CD8-positive, alpha-beta memory T cell (primary cell): ENCODE measurements around the gene CEP72. TPM values are rescaled to one million over a fixed set of nuclear protein-coding genes. Genes with fewer than 3 reads are reported as not detected.

ENCODE experiments used
- CTCF ChIA-PET: fragments of 350-600 bp; sonication (Branson Sonifier 250); formaldehyde crosslinking; loops from one replicate; lab custom pipeline; 2021; ENCODE audit warnings: antibody characterized with exemption; lab: Charles Lee
- POLR2A ChIA-PET: fragments of 350-600 bp; sonication (Branson Sonifier 250); formaldehyde crosslinking; loops from one replicate; lab custom pipeline; 2021; ENCODE audit warnings: antibody characterized with exemption; lab: Charles Lee
- DNase-seq, 5 donors: peaks; one replicate each; pipeline versions ENCODE4 v3.0.0 to v3.0.0-alpha.2; 2020 to 2022; ENCODE audit warnings: mixed read lengths in 1 of 5
- H3K27ac ChIP-seq: one replicate; pipeline ENCODE4 v1.7.0; 2013; ENCODE audit warnings: low read depth, mild to moderate bottlenecking, low read length, moderate library complexity
- H3K27me3 ChIP-seq: 2 replicates; pipeline ENCODE4 v1.7.0; 2013; ENCODE audit warnings: low read length, mild to moderate bottlenecking; ENCODE audit not compliant: insufficient read depth, poor library complexity, severe bottlenecking
- H3K36me3 ChIP-seq: 2 replicates; pipeline ENCODE4 v1.7.0; 2013; ENCODE audit warnings: mild to moderate bottlenecking, low read length, moderate library complexity; ENCODE audit not compliant: insufficient read depth
- H3K4me1 ChIP-seq: 2 replicates; pipeline ENCODE4 v1.7.0; 2013; ENCODE audit warnings: mild to moderate bottlenecking, low read length, moderate library complexity; ENCODE audit not compliant: insufficient read depth
- H3K4me3 ChIP-seq: 2 replicates; pipeline ENCODE4 v1.7.0; 2013; ENCODE audit warnings: mild to moderate bottlenecking, low read length
- H3K9me3 ChIP-seq: 2 replicates; pipeline ENCODE4 v1.7.0; 2013; ENCODE audit warnings: mild to moderate bottlenecking, low read length
- H3K27ac Mint-ChIP-seq, 8 donors: one replicate each; pipeline ENCODE4 v1.8.0; 2020 to 2021; ENCODE audit warnings: mixed read lengths in 8 of 8, mild to moderate bottlenecking in 6 of 8, inconsistent platforms in 3 of 8, moderate library complexity in 3 of 8
- H3K27me3 Mint-ChIP-seq, 2 donors: one replicate each; pipeline ENCODE4 v1.8.0; 2020 to 2021; ENCODE audit warnings: mixed read lengths in 2 of 2, mild to moderate bottlenecking in 1 of 2, moderate library complexity in 1 of 2
- H3K36me3 Mint-ChIP-seq, 3 donors: one replicate each; pipeline ENCODE4 v1.8.0; 2020 to 2021; ENCODE audit warnings: mixed read lengths in 3 of 3, inconsistent platforms in 1 of 3, mild to moderate bottlenecking in 1 of 3
- H3K4me1 Mint-ChIP-seq, 3 donors: one replicate each; pipeline ENCODE4 v1.8.0; 2020 to 2021; ENCODE audit warnings: mixed read lengths in 3 of 3, inconsistent platforms in 1 of 3, mild to moderate bottlenecking in 1 of 3
- H3K4me3 Mint-ChIP-seq, 7 donors: one replicate each; pipeline ENCODE4 v1.8.0; 2020 to 2021; ENCODE audit warnings: mixed read lengths in 7 of 7, mild to moderate bottlenecking in 6 of 7, moderate library complexity in 4 of 7, inconsistent platforms in 2 of 7
- H3K9me3 Mint-ChIP-seq, 5 donors: one replicate each; pipeline ENCODE4 v1.8.0; 2020 to 2022; ENCODE audit warnings: mixed read lengths in 5 of 5, mild to moderate bottlenecking in 3 of 5, moderate library complexity in 2 of 5, inconsistent platforms in 1 of 5
- polyA plus RNA-seq: library from polyadenylated mRNA; unstranded; fragments of 300-500 nt; fragmentation: Illumina TruSeq; gene quantifications from one replicate; pipeline ENCODE4 v1.2.3, GENCODE V29; 2021
- total RNA-seq, 2 experiments: library from RNA; stranded (reverse); gene quantifications; one replicate each; pipeline ENCODE4 v1.2.3, GENCODE V29; 2021

CEP72 gene
- total and polyA plus RNA-seq, 3 experiments from 2014 or later: 4.2 to 21.0 (median 20.0) TPM

DNA sequence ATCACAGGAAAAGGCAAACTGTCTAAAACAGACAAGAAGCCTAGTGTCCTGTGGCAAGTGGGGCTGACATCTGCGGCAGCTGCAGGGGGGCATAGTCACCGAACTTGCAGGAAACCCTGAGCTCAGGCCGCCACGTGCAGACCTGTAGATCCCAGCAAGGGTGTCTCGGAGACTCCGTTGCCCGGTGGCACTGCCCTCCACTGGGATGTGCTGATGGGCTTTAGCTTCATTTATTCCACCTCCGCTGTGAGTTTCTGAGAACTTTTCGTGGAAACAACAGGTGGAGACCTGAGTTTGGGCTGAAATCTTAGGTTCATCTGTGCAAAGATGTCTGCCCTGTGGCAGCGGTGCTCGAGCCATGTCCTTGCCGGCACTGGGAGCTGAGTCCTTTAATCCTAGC, 22.1 kb downstream of the CEP72 start:
- no peak overlapping the region for H3K27ac ChIP-seq
- CTCF ChIA-PET: no interaction called here
- no peaks in the 10 kb centered on the region for H3K27me3 ChIP-seq
- Mint-ChIP-seq H3K4me1 (no peaks in the 10 kb centered on the region), H3K27ac (peak overlapping the region in 2 of 8 donors; percentile 19 to 32), H3K36me3 (peaks cover 16 to 53% (median 21%) of the 10 kb centered on the region in 3 donors), H3K27me3 (no peaks in the 10 kb centered on the region), H3K4me3 (no peak overlapping the region), H3K9me3 (no peaks in the 10 kb centered on the region)
- POLR2A ChIA-PET: no interaction called here
- no peaks in the 10 kb centered on the region for H3K4me1 ChIP-seq
- H3K4me3 ChIP-seq: no peak overlapping the region
- H3K36me3 ChIP-seq: peaks cover 14% of the 10 kb centered on the region
- H3K9me3 ChIP-seq: no peaks in the 10 kb centered on the region
- peak in 1 of 5 donors; percentile 25 for DNase-seq

DNA sequence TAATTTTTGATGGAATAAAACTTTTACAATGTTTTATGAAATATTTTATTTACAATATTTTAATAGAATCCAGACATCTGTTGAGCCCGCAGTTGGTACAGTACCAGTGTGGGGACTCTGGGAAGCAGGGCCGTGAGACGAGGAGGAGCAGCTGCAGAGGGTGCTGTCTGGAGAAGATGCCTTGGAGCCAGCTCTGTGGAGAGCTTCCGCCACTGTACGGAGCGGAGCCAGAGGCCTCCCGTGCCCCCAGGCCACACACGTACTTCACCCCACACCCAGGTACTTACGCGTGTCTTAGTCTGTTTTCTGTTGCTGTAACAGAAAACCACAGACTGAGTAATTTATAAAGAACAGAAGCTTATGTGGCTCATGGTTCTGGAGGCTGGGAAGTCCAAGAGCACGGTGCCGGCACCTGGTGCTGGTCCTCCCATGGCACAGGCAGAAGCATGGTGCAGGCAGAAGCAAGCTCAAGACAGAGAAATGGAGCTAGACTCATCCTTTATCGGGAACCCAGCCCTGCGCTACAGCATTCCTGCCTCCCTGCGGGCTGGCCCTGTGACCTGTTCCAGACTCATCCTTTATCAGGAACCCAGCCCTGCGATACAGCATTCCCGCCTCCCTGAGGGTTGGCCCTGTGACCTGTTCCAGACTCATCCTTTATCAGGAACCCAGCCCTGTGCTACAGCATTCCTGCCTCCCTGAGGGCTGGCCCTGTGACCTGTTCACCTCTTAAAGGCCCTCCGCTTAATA, 23.3 kb downstream of the CEP72 start:
- peaks cover 16 to 66% (median 21%) of the 10 kb centered on the region in 3 donors for H3K36me3 Mint-ChIP-seq
- peaks cover 21% of the 10 kb centered on the region for H3K36me3 ChIP-seq

GRCh38 chr5:636951-637350, 24.8 kb downstream of the CEP72 start:
- Histone ChIP-seq H3K4me3 (no peak overlapping the region), H3K36me3 (peaks cover 21% of the 10 kb centered on the region), H3K4me1 (no peaks in the 10 kb centered on the region), H3K27me3 (no peaks in the 10 kb centered on the region), H3K9me3 (no peaks in the 10 kb centered on the region), H3K27ac (no peak overlapping the region)
- CTCF ChIA-PET: no interaction called here
- H3K27me3 Mint-ChIP-seq: no peaks in the 10 kb centered on the region
- H3K4me3 Mint-ChIP-seq: no peak overlapping the region
- no peaks in the 10 kb centered on the region for H3K9me3 Mint-ChIP-seq
- H3K27ac Mint-ChIP-seq: peak overlapping the region in 1 of 8 donors; percentile 54
- no peaks in the 10 kb centered on the region for H3K4me1 Mint-ChIP-seq
- peak in 1 of 5 donors; percentile 25 for DNase-seq
- POLR2A ChIA-PET: no interaction called here
- peaks cover 16 to 78% (median 21%) of the 10 kb centered on the region in 3 donors for H3K36me3 Mint-ChIP-seq

More for the DNA sequence above, 23.3 kb downstream of the CEP72 start:
- H3K4me3 Mint-ChIP-seq: no peak overlapping the region
- H3K27me3 ChIP-seq: no peaks in the 10 kb centered on the region
- no peaks in the 10 kb centered on the region for H3K4me1 ChIP-seq
- H3K9me3 ChIP-seq: no peaks in the 10 kb centered on the region
- no peak overlapping the region for H3K4me3 ChIP-seq
- H3K4me1 Mint-ChIP-seq: no peaks in the 10 kb centered on the region
- H3K27me3 Mint-ChIP-seq: no peaks in the 10 kb centered on the region
- H3K27ac Mint-ChIP-seq: no peak overlapping the region
- CTCF ChIA-PET: no interaction called here
- no peak overlapping the region for H3K27ac ChIP-seq
- no peaks in the 10 kb centered on the region for H3K9me3 Mint-ChIP-seq
- POLR2A ChIA-PET: no interaction called here
- DNase-seq: peak in 1 of 5 donors; percentile 30

DNA sequence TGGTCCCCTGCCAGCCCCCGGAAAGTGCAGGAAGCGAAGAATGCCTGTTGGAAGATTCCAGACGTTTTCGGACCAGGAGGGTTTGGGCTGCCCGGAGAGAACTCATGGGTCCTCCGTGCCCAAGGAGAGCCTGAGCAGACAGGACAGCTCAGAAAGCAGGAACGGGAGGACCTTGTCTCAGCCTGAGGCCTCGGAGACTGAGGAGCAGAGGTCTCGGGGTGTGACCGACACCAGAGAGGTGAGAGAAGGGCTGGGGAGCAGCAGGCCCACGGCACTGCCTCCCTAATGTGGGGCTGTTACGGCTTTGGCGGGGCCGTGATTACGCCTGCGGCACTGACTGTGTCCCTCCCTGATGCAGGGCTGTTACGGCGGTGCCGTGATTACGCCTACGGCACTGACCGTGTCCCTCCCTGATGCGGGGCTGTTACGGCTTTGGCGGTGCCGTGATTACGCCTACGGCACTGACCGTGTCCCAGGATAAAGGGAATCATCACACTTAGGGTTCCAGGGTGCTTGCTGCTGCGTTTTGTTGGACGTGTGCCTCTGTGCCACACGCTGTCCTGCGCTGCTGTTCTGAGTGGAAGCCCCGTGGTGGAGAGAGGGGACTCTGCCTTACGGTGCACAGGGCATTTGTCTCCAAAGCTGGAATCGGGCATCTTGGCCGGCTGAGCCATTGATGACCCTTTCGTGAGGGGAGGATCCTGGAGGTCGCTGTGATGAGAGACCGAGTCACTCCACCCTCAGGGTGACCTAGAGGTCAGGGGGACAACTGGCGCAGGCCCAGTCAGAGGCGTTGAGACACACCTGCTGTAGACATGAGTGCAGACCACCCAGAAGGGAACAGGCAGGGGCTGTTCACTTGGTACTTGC, 25.7 kb downstream of the CEP72 start:
- Mint-ChIP-seq H3K36me3 (peaks cover 16 to 79% (median 21%) of the 10 kb centered on the region in 3 donors), H3K9me3 (no peaks in the 10 kb centered on the region), H3K27me3 (no peaks in the 10 kb centered on the region), H3K27ac (peak overlapping the region in 1 of 8 donors; percentile 41), H3K4me1 (no peaks in the 10 kb centered on the region), H3K4me3 (no peak overlapping the region)
- ChIA-PET POLR2A (no interaction called here), CTCF (no interaction called here)
- Histone ChIP-seq H3K4me1 (no peaks in the 10 kb centered on the region), H3K36me3 (peaks cover 21% of the 10 kb centered on the region), H3K4me3 (no peak overlapping the region), H3K27ac (no peak overlapping the region), H3K9me3 (no peaks in the 10 kb centered on the region), H3K27me3 (no peaks in the 10 kb centered on the region)
- peak in 1 of 5 donors; percentile 16 for DNase-seq

DNA sequence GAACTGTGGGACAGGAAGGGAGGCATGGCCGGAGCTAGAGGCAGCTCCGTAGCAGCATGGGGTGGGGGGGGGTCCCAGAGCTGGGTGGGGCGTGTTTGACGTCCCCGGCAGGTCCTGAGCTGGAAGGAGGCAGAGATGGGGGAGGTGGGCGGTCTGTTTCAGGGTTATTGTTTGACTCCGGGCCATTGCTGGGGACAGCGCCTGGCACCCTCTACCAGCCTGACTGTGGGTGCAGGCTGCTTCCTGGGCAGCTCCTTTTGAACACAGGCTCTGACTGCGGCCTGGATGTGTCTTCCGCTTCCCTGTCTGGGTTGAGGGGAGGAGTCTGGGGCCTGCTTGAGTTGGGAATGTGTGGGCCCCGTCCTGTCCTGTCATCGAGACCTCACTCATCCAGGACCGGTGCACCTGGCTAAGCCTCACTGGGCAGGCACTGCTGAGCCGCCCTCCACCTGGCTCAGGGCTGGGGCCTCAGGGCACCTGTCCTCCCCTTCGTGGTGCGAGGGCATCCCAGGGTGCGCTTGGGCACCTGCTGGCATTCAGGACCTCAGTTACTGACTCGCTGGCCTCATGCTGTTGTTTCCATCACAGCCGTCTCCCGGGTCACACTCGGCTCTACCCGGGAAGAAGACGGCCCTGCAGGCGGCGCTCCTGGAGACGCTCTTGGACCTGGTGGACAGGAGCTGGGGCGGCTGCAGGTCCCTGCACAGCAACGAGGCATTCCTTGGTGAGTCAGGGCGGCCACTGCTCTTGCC, 26.5 kb downstream of the CEP72 start:
- ChIA-PET POLR2A (no interaction called here), CTCF (no interaction called here)
- no peaks in the 10 kb centered on the region for H3K9me3 Mint-ChIP-seq
- H3K9me3 ChIP-seq: no peaks in the 10 kb centered on the region
- no peak overlapping the region for H3K4me3 Mint-ChIP-seq
- H3K27me3 ChIP-seq: no peaks in the 10 kb centered on the region
- H3K27me3 Mint-ChIP-seq: no peaks in the 10 kb centered on the region
- H3K4me3 ChIP-seq: no peak overlapping the region
- no peak overlapping the region for H3K27ac Mint-ChIP-seq
- H3K36me3 Mint-ChIP-seq: peaks cover 16 to 81% (median 21%) of the 10 kb centered on the region in 3 donors
- H3K4me1 Mint-ChIP-seq: no peaks in the 10 kb centered on the region
- peak in 1 of 5 donors; percentile 44 for DNase-seq
- peaks cover 21% of the 10 kb centered on the region for H3K36me3 ChIP-seq
- no peak overlapping the region for H3K27ac ChIP-seq
- no peaks in the 10 kb centered on the region for H3K4me1 ChIP-seq

GRCh38 chr5:639253-639530, 27.1 kb downstream of the CEP72 start:
- Mint-ChIP-seq H3K4me3 (no peak overlapping the region), H3K4me1 (no peaks in the 10 kb centered on the region), H3K9me3 (no peaks in the 10 kb centered on the region), H3K27me3 (no peaks in the 10 kb centered on the region), H3K27ac (no peak overlapping the region), H3K36me3 (peaks cover 16 to 78% (median 22%) of the 10 kb centered on the region in 3 donors)
- no peak overlapping the region for H3K4me3 ChIP-seq
- peaks cover 21% of the 10 kb centered on the region for H3K36me3 ChIP-seq
- H3K27me3 ChIP-seq: no peaks in the 10 kb centered on the region
- CTCF ChIA-PET: no interaction called here
- no peaks in the 10 kb centered on the region for H3K4me1 ChIP-seq
- no peak overlapping the region for H3K27ac ChIP-seq
- no peaks in the 10 kb centered on the region for H3K9me3 ChIP-seq
- no peak for DNase-seq
- POLR2A ChIA-PET: no interaction called here

DNA sequence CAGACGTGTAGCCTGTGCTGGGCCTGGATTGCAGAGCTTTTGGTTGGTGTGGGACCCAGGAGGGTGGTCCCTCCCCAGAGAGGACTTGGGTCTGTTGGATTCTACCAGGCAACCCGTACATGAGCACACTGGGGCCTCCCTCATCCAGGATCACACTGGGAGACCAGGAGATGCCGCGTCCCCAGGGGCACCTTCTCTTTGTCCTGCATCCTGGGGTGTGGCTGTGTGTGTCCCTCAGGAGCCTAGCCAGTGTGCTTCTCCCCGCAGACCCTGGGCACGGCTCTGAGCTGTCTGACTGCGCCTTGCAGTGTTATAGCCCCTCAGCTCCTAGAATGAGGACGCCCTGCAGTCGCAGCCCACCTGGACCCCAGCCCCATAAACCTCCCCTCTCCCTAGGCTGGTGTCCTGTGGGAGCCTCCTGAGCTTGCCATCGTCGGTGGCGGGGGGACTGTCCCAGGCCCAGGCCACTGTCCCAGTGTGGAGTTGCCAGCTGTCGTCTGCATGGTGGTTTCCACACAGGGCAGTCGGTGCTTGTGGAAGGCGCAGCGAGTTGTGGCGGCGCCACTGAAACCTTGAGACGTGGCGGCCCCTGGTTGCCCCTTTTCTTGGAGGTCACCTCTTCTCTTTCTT, 27.6 kb downstream of the CEP72 start:
- ChIA-PET CTCF (no interaction called here), POLR2A (no interaction called here)
- Histone ChIP-seq H3K9me3 (no peaks in the 10 kb centered on the region), H3K4me3 (no peak overlapping the region), H3K27me3 (no peaks in the 10 kb centered on the region), H3K4me1 (no peaks in the 10 kb centered on the region), H3K36me3 (peaks cover 21% of the 10 kb centered on the region), H3K27ac (no peak overlapping the region)
- H3K36me3 Mint-ChIP-seq: peaks cover 12 to 78% (median 19%) of the 10 kb centered on the region in 3 donors
- no peak overlapping the region for H3K27ac Mint-ChIP-seq
- no peaks in the 10 kb centered on the region for H3K4me1 Mint-ChIP-seq
- H3K9me3 Mint-ChIP-seq: no peaks in the 10 kb centered on the region
- no peaks in the 10 kb centered on the region for H3K27me3 Mint-ChIP-seq
- no peak overlapping the region for H3K4me3 Mint-ChIP-seq
- DNase-seq: peak in 1 of 5 donors; percentile 37
